HG03060 (cell line): ENCODE data around the gene MED7.

Experiments
- ATAC-seq: cut with Tn5 transposase; IDR thresholded peaks from one replicate; pipeline ENCODE4 v1.9.1; 2021; ENCODE audit warnings: low read depth, moderate number of reproducible peaks; ENCODE audit not compliant: unreplicated experiment

Gene MED7

GRCh38 chr5:157165261-157165660, 22.6 kb upstream of the MED7 start:
- no peak for ATAC-seq

GRCh38 chr5:157164521-157164920, 21.9 kb upstream of the MED7 start:
- no peak for ATAC-seq

GRCh38 chr5:157162919-157163510, 20.4 kb upstream of the MED7 start:
- ATAC-seq: no peak

- ATAC-seq: no peak
Observed at GRCh38 chr5:157161996-157162395, 19.3 kb upstream of the MED7 start.

- ATAC-seq: no peak
Observed at GRCh38 chr5:157160001-157160400, 17.3 kb upstream of the MED7 start.

GRCh38 chr5:157159209-157159751, 16.6 kb upstream of the MED7 start:
- no peak for ATAC-seq

GRCh38 chr5:157157293-157157891, 14.7 kb upstream of the MED7 start:
- no peak for ATAC-seq

- no peak for ATAC-seq
Observed at GRCh38 chr5:157155297-157155696, 12.6 kb upstream of the MED7 start.

GRCh38 chr5:157150995-157151394, 8.3 kb upstream of the MED7 start:
- ATAC-seq: no peak

GRCh38 chr5:157148734-157149615, 6.3 kb upstream of the MED7 start:
- peak; percentile 47 for ATAC-seq

GRCh38 chr5:157143127-157143971, 684 bp upstream of the MED7 start:
- ATAC-seq: peak; percentile 26

- ATAC-seq: no peak
Observed at GRCh38 chr5:157137691-157138090, 5.0 kb downstream of the MED7 start.

- no peak for ATAC-seq
Observed at GRCh38 chr5:157132281-157132612, 10.4 kb downstream of the MED7 start.

- no peak for ATAC-seq
Observed at GRCh38 chr5:157130925-157131324, 11.7 kb downstream of the MED7 start.

GRCh38 chr5:157121709-157122108, 21.0 kb downstream of the MED7 start:
- ATAC-seq: no peak

GRCh38 chr5:157120102-157120501, 22.6 kb downstream of the MED7 start:
- ATAC-seq: no peak

GRCh38 chr5:157116483-157116954, 26.1 kb downstream of the MED7 start:
- ATAC-seq: no peak

GRCh38 chr5:157115502-157115901, 27.2 kb downstream of the MED7 start:
- no peak for ATAC-seq

GRCh38 chr5:157115012-157115411, 27.7 kb downstream of the MED7 start:
- ATAC-seq: no peak

- ATAC-seq: no peak
Observed at GRCh38 chr5:157113002-157113401, 29.7 kb downstream of the MED7 start.
